GM21360 (cell line): ENCODE data around the gene MLIP.
"Not testable (repeated sequence)": the region's sequence is repeated elsewhere in the genome, so short reads cannot be mapped to it uniquely, and the experiment has no call there.

Experiments
- ATAC-seq: cut with Tn5 transposase; IDR thresholded peaks from one replicate; pipeline ENCODE4 v1.9.1; 2021; ENCODE audit warnings: mild to moderate bottlenecking, moderate library complexity; ENCODE audit not compliant: unreplicated experiment

Gene MLIP

GRCh38 chr6:54216336-54216735 is 105.1 kb downstream of the MLIP start:
- ATAC-seq = no peak

GRCh38 chr6:54217018-54217417 is 105.8 kb downstream of the MLIP start:
- ATAC-seq = no peak

GRCh38 chr6:54222217-54222616 is 111.0 kb downstream of the MLIP start:
- no peak for ATAC-seq

DNA sequence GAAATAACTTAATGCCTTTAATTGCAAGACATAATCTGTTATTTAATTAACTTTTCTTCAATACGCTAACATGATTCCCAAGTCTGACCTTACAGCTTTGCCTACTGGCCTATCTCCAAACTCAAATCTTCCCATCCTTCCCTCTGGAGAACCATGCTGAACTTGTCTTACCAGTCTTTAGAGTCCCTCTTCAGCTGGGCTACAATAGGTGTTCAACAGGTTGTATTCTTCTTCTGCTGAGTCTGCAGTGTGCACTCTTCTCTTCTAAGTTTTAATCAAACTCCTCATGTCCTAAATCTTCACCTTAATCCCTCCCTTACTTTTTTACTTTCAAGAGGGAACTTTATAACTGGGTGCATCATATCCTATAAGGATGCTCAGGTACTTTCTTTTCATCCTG is 121.5 kb downstream of the MLIP start:
- no peak for ATAC-seq

DNA sequence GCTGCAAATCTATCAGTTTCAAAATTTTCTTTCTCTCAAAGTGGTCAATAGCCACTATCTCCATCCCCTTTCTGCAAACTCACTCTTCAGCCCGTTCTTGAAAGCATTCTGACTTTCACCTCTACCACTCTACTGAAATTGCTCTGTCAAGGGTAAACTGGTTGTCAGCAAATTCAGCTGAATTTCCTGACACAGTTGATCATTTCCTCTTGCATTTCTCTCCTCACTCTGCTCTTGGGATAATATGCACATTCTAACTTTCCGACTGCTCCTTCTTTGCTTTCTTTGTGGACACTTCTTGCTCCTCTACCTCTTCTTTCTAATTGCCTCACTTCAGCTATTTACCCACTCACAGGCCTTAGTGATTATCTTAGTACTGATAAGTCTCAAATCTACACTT is 123.3 kb downstream of the MLIP start:
- no peak for ATAC-seq

- no peak for ATAC-seq
Observed at GRCh38 chr6:54236984-54237383, 125.7 kb downstream of the MLIP start.

- ATAC-seq = no peak
Observed at GRCh38 chr6:54238396-54238795, 127.2 kb downstream of the MLIP start.

DNA sequence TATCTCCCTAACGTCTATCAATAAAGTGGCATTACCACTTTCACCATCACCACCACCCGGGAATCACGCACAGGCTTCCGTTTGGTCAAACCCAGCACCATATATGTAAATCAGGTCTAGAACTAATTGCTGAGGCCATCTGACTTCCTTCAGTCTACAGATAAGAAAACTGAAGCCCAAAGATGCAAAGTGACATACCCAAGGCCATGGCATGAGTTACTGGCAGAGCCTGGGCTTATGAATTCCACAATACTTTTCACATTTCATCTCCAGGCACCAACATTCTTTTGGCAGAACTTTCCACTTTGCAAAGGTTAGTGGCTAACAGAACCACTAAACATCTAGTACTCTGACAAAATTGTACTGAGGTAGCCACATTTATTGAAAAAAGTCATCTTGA is 132.5 kb downstream of the MLIP start:
- no peak for ATAC-seq

DNA sequence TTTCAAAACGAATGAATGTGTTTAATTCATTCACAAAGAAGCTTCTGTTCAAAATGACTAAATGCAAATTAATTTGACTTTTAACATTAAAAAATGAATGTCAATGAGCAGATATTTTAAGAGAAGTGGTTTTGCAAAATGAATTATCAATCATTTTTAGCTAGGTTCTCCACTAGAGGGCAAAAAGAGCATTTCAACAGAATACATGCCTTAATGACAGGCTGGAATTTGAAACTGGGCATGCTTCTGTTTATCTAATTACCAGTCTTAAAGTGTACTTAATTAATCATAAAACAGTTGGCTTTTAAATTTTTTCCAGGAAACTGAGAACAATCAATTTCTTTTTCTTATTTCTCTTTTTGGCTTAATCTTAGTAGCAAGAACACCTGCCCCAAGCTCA is 133.2 kb downstream of the MLIP start:
- ATAC-seq = no peak

GRCh38 chr6:54245265-54245664 is 134.0 kb downstream of the MLIP start:
- ATAC-seq = no peak

DNA sequence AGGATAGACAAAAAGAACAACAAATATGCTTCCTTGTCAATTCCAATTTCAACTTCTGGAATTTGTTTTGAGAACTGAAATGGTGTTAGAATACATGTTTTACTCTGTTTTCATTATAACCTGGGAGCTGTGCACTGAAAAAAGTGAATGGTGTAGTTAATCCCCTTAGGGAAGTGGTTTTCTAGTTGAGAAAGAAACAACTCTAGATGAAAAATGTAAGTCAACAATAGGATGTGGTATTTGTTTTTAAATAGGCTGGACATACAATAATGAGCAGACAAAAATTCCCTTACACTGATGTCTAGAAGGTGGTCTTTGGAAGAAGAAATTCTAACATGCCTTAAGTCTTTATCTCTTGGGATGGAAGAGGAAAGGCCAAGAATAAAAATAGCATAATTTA is 137.1 kb downstream of the MLIP start:
- no peak for ATAC-seq

- ATAC-seq = no peak
Observed at GRCh38 chr6:54248994-54249393, 137.8 kb downstream of the MLIP start.

DNA sequence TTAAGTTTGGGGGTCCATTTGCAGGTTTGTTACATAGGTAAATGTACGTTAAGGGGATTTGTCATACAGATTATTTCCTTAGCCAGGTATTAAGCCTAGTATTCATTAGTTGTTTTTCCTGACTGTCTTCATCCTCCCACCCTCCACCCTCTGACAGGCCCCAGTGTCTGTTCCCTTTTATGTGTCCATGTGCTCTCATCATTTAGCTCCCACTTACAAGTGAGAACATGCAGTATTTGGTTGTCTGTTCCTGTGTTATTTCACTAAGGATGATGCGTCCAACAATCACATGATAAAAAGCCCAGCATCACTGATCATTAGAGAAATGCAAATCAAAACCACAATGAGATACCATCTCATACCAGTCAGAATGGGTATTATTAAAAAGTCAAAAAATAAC is 138.6 kb downstream of the MLIP start:
- not testable (repeated sequence) for ATAC-seq

DNA sequence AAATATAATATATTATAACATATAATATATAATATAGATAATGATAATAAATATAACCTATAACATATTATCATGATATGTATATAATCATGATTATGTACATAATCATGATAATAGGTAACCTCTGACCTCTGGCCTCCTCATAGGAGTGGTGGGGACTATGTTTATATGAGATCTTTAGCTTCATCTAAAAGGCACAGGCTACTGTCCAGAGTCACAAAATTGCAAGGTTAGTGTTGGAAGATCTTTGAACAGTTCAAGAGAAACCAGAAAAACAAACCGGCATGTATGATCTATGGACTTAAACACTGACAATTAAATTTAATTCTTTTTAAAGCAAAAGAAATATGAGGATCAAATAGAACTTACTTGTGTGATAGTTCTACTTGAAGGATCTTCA is 141.3 kb downstream of the MLIP start:
- ATAC-seq = no peak

GRCh38 chr6:54252916-54253315 is 141.7 kb downstream of the MLIP start:
- no peak for ATAC-seq

GRCh38 chr6:54254886-54255285 is 143.6 kb downstream of the MLIP start:
- no peak for ATAC-seq

DNA sequence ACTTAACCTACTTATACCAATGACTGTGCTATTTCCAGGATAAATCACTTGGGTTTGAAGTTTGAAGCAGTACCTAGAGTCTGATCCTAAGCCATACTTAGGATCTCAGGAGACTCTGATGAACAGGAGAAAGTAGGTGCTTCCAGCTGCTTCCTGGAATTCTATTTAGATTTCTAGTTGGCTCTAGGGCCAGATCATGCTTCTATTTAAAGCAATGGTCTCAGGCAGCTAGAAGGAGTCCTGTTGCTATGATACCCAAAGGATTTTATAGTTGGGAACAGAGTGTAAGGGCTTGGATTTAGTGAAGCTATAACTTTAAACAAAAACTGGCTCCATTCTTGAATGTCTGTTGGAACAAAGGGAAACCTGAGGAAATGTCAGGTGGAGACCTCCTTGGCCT is 144.6 kb downstream of the MLIP start:
- ATAC-seq = no peak

GRCh38 chr6:54260025-54260424 is 148.8 kb downstream of the MLIP start:
- ATAC-seq = no peak

GRCh38 chr6:54262499-54262898 is 151.3 kb downstream of the MLIP start:
- ATAC-seq = no peak

- no peak for ATAC-seq
Observed at GRCh38 chr6:54262971-54263370, 151.7 kb downstream of the MLIP start.

GRCh38 chr6:54264581-54265272 is 153.5 kb downstream of the MLIP start:
- ATAC-seq = no peak

- no peak for ATAC-seq
Observed at GRCh38 chr6:54266400-54266923, 155.2 kb downstream of the MLIP start.

- peak; percentile 52 for ATAC-seq
Observed at GRCh38 chr6:54267798-54268197, 156.6 kb downstream of the MLIP start.
